GM12878 (cell line): ENCODE results near the gene SLMAP.

ENCODE experiments used
- CHD4 ChIP-seq: fragments of 200-600 bp; sonication (generic); IDR thresholded peaks from 2 replicates; pipeline ENCODE4 v1.6.1; 2016; ENCODE audit warnings: mild to moderate bottlenecking
- CTCF ChIP-seq, 3 experiments: IDR thresholded peaks in 2 of 3; conservative IDR thresholded peaks in 1 of 3; 2 replicates each; pipeline ENCODE4 v1.5.1; 2011; ENCODE audit warnings: low read depth in 3 of 3, low read length in 3 of 3, mild to moderate bottlenecking in 3 of 3, control low read depth in 2 of 3, moderate library complexity in 2 of 3, inconsistent platforms in 1 of 3, mixed read lengths in 1 of 3; ENCODE audit not compliant: control insufficient read depth in 2 of 3, insufficient read depth in 1 of 3; ENCODE audit errors: extremely low read depth in 1 of 3
- HSF1 ChIP-seq: fragments of 150-350 bp; IDR thresholded peaks from 2 replicates; pipeline ENCODE4 v1.6.1; 2014; ENCODE audit warnings: mild to moderate bottlenecking, low read depth, low read length
- POLR2A ChIP-seq: IDR thresholded peaks from 2 replicates; pipeline ENCODE4 v1.6.1; 2011; ENCODE audit warnings: low read depth, mild to moderate bottlenecking, low read length
- POLR2AphosphoS5 ChIP-seq: IDR thresholded peaks from 2 replicates; pipeline ENCODE4 v1.6.1; 2011; ENCODE audit warnings: mild to moderate bottlenecking, low read length, inconsistent platforms
- RCOR1 ChIP-seq: conservative IDR thresholded peaks from 2 replicates; pipeline ENCODE4 v1.6.1; 2012; ENCODE audit warnings: low read depth, low read length, improper control_type of control experiment
- SIN3A ChIP-seq: IDR thresholded peaks from 2 replicates; pipeline ENCODE4 v1.6.1; 2012; ENCODE audit warnings: low read depth, low read length, improper control_type of control experiment
- SMC3 ChIP-seq: IDR thresholded peaks from 2 replicates; pipeline ENCODE4 v1.6.1; 2011; ENCODE audit warnings: low read length, improper control_type of control experiment, borderline replicate concordance
- TF ChIP-seq, protein P1 (sequence below): fragments of 450-650 bp; IDR thresholded peaks from 2 replicates; pipeline ENCODE4 v1.6.1; 2018; ENCODE audit warnings: borderline replicate concordance, mild to moderate bottlenecking; ENCODE audit not compliant: partially characterized antibody

DNA sequence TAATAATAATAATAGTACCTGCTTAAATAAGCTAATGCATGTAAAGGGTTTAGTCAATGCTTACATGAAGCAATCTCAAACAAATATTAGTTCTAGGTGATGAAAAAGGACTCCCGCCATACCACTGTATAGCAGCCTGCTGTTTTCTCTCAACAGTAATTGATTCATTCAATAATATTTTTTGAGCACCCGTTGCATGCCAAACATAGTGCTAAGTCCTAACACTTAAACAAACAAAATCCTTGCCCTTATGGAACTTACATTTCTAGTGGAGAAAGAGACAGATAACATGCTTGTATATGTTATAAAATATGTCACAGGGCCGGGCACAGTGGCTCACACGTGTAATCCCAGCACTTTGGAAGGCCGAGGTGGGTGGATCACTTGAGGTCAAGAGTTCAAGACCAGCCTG, 190.9 kb downstream of the SLMAP start:
- TF ChIP-seq, protein P1, sequence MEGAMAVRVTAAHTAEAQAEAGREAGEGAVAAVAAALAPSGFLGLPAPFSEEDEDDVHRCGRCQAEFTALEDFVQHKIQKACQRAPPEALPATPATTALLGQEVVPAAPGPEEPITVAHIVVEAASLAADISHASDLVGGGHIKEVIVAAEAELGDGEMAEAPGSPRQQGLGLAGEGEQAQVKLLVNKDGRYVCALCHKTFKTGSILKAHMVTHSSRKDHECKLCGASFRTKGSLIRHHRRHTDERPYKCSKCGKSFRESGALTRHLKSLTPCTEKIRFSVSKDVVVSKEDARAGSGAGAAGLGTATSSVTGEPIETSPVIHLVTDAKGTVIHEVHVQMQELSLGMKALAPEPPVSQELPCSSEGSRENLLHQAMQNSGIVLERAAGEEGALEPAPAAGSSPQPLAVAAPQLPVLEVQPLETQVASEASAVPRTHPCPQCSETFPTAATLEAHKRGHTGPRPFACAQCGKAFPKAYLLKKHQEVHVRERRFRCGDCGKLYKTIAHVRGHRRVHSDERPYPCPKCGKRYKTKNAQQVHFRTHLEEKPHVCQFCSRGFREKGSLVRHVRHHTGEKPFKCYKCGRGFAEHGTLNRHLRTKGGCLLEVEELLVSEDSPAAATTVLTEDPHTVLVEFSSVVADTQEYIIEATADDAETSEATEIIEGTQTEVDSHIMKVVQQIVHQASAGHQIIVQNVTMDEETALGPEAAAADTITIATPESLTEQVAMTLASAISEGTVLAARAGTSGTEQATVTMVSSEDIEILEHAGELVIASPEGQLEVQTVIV: no peak
- no peak for TF ChIP-seq SIN3A
- TF ChIP-seq HSF1: no peak
- no peak for TF ChIP-seq SMC3
- TF ChIP-seq CHD4: no peak
- TF ChIP-seq RCOR1: no peak
- TF ChIP-seq POLR2AphosphoS5: no peak
- no peak for TF ChIP-seq CTCF (IDR thresholded peaks at IDR 0.05 in 2 of 3, conservative IDR thresholded peaks at IDR 0.05 in 1 of 3; ENCODE audit: control insufficient read depth in 2 of 3, extremely low read depth in 1 of 3, insufficient read depth in 1 of 3, low read depth in 3 of 3, low read length in 3 of 3)
- no peak for TF ChIP-seq POLR2A
